ENCODE measurements around the gene FEM1A.
A peak's percentile ranks its signal among the peaks of the same experiment; 100 is the strongest.
"Not testable (repeated sequence)": the region's sequence is repeated elsewhere in the genome, so short reads cannot be mapped to it uniquely, and the experiment has no call there.

Gene FEM1A

DNA sequence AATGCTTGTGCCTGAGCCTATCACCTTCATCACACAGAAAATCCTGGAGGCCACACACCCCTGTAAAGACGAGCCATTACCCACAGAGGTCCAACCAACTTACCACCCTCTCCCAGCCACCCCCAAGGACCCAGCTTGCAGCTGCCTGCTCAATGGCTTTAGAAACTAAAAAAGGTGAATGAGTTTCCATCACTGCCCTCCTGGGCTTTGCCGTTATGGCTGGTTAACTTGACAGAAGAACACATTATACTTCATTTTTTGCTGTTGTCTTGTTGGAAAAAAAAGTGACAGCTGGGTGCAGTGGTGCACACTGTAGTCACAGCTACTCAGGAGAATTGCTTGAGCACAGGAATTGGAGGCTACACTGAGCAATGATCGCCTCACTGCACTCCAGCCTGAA, 17.4 kb upstream of the FEM1A start:
- DNase-seq (ENCODE audit: low read depth) = no peak

DNA sequence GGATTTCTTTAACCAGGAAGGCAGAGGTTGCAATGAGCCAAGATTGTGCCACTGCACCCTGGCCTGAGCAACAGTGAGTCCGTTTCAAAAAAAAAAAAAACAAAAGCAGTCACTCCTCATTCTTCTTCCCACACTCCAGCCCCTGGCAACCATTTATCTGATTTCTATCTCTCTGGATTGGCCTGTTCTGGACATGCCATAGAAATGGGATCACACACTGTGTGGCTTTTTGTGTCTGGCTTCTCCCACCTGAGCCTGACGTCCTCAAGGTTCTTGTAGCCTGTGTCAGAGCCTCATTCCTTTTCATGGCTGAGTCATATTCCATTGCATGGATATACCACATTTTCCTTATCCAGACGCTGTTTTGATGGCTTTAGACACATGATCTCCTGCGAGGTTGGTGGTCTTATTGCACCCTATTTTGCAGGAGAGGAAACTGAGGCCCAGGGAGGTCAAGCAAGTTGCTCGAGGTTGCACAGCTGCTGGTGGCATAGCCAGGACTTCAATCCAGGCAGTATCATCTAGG, 15.8 kb upstream of the FEM1A start:
- no peak for DNase-seq (ENCODE audit: low read depth)

DNA sequence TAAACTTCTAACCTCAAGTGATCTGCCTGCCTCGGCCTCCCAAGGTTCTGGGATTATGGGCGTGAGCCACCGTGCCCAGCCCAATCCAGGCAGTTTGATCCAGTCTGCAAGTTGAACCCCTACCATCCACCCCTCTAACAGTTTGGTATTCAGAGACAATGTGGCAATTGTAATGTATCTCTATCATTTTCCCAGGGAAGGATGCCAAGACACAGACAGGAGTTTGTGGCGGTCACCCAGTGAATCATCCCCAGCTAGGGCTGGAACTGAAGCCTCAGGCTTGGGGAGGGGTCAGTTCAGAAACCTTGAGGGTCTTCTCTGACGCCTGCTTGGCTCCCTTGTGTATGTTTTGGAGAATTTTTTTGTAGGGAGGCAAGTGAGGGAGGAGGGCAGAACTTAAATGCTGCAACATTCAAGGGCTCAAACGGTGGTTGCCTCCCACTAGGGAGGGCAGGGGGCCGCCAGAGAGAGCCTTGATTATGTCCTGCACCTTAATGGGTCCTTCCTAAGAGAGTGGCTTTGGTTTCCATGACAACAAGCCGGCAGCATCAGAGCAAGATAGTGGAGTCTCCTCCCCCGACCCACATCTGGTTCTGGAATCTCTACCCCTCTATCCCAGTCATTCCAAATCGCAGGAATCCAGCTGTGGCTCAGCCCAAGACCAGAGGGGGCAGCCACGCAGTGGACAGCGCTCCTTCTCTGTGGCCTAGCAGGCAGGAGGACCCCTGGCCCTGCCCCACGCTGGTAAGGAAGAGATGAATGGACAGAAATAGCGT, 14.9 kb upstream of the FEM1A start:
- no peak for DNase-seq (ENCODE audit: low read depth)

DNA sequence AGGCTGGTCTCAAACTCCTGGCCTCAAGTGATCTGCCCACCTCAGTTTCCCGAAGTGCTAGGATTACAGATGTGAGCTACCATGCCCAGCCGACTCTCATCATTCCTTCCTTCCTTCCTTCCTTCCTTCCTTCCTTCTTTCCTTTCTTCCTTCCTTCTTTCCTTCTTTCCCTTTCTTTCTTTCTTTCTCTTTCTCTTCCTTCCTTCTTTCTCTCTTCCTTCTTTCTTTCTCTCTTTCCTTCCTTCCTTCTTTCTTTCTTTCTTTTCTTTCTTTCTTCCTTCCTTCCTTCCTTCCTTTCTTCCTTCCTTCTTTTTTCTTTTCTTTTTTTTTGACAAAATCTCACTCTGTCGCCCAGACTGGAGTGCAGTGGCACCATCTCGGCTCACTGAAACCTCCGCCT, 13.4 kb upstream of the FEM1A start:
- not testable (repeated sequence) for DNase-seq (ENCODE audit: low read depth)

DNA sequence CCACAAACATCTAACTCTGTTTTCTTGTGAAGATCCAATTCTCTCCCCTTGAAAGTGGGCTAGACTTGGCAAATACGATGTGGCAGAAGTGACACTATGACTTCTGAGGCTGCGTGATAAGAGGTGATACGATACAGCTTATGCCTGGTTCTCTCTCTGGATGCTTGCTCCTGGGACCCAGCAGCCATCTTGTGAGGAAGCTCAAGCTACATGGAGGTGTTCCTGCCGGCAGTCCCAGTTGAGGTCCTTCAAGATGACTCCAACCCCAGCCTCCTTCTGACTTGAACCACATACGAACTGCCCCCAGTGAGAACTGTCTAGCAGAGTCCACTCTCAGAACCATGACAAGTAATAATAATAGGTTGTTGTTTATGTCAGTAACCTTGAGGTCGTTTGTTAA, 10.7 kb upstream of the FEM1A start:
- DNase-seq (ENCODE audit: low read depth) = no peak

DNA sequence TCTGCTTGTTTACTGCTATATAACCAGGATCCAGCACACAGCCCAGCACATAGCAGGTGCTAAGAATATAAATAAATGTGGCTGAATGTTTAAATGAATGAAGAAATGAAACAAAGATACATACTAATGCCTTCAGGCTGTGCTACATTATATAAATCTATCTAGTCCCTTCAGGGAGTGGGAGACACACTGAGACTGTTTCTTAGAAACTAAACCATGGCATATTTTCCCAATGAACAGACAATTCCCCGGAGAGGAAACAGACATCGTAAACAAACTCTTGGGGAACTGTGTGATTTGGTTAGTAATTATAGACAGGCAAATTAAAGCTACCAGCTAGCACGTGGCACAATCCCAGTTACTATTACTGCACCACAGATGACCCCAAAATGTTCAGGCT, 9.7 kb upstream of the FEM1A start:
- DNase-seq (ENCODE audit: low read depth) = no peak

DNA sequence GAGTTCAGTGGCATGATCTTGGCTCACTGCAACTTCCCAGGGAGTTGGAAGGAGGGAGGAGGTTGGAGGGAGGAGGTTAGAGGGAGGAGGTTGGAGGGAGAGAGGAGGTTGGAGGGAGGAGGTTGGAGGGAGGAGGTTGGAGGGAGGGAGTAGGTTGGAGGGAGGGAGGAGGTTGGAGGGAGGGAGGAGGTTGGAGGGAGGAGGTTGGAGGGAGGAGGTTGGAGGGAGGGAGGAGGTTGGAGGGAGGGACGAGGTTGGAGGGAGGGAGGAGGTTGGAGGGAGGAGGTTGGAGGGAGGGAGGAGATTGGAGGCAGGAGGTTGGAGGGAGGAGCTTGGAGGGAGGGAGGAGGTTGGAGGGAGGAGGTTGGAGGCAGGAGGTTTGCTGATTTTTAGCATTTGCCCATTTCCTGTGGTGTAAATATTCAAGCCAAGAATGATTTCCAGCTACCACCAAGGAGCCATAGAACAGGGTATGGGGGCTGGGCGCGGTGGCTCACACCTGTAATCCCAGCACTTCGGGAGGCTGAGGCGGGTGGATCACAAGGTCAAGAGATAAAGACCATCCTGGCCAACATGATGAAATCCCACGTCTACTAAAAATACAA, 5.0 kb upstream of the FEM1A start:
- DNase-seq (ENCODE audit: low read depth) = not testable (repeated sequence)

- not testable (repeated sequence) for DNase-seq (ENCODE audit: low read depth)
Measured at GRCh38 chr19:4792019-4792865, 708 bp downstream of the FEM1A start.

GRCh38 chr19:4792866-4793195, 1.3 kb downstream of the FEM1A start:
- not testable (repeated sequence) for DNase-seq (ENCODE audit: low read depth)

DNA sequence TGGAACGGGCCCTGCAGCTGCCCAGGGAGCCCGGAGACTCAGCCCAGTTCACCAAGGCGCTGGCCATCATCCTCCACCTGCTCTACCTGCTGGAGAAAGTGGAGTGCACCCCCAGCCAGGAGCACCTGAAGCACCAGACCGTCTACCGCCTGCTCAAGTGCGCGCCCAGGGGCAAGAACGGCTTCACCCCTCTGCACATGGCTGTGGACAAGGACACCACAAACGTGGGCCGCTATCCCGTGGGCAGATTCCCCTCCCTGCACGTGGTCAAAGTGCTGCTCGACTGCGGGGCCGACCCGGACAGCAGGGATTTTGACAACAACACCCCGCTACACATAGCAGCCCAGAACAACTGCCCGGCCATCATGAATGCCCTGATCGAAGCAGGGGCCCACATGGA, 1.7 kb downstream of the FEM1A start:
- DNase-seq (ENCODE audit: low read depth) = not testable (repeated sequence)

GRCh38 chr19:4794971-4795370, 3.4 kb downstream of the FEM1A start:
- no peak for DNase-seq (ENCODE audit: low read depth)

GRCh38 chr19:4795400-4795799, 3.9 kb downstream of the FEM1A start:
- no peak for DNase-seq (ENCODE audit: low read depth)

- DNase-seq (ENCODE audit: low read depth) = no peak
Measured at GRCh38 chr19:4800591-4801081, 9.1 kb downstream of the FEM1A start.

- no peak for DNase-seq (ENCODE audit: low read depth)
Measured at GRCh38 chr19:4801085-4801619, 9.6 kb downstream of the FEM1A start.

- DNase-seq (ENCODE audit: low read depth) = no peak
Measured at GRCh38 chr19:4802711-4803110, 11.2 kb downstream of the FEM1A start.

DNA sequence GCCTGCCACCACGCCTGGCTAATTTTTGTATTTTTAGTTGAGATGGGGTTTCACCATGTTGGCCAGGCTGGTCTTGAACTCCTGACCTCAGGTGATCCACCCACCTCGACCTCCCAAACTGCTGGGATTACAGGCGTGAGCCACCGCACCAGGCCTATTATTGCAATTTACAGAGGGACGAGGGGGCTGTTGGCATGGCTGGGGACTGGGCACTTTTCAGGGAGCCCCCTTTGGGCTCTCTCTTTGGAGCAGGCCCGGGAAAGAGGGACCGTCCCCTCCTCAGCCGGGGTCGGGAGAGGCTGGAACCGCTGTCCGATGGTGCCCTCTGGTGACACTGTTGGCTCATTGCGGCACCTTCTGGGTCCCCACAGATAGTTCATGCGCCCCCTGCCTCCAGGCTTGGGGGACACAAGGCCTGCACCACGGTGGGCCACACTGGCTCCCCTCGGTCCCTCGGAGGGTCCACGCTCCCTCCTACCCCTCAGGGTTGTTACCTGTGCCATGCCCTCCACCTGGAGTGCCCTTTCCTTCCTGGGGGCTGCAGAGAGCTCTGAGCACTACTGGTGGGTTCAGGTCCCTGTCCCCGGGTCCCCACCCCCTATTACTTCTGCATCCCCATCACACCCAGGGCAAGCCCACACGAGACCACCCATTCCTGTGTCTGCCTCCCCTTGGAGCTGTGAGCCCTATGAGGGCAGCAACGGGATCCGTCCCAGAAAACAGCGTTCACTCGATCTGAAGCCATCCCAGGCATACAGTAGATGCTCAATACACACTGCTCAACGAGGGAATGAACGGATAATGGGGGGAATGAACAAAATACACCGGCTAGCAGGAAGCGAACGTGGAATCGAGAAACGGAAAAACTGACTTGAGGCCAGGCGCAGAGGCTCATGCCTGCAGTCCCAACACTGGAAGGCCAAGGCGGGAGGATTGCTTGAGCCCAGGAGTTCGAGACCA, 12.5 kb downstream of the FEM1A start:
- DNase-seq (ENCODE audit: low read depth) = peak; percentile 53

GRCh38 chr19:4805140-4805539, 13.6 kb downstream of the FEM1A start:
- not testable (repeated sequence) for DNase-seq (ENCODE audit: low read depth)

DNA sequence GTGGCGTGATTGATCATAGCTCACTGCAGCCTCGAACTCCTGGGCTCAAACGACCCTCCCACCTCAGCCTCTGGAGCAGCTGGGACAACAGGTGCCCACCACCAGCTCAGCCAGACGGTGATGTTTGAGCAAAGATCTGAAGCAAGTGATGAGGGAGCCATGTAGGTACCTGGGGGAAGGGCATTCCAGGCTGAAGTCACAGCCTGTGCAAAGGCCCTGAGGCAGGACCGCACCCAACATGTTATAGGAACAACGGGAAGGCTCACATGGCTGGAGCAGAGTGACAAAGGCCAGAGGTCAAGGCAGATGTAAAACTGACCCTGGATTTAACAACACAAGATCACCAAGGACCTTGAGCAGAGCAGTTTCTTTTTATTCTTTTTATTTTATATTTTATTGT, 14.8 kb downstream of the FEM1A start:
- DNase-seq (ENCODE audit: low read depth) = no peak

DNA sequence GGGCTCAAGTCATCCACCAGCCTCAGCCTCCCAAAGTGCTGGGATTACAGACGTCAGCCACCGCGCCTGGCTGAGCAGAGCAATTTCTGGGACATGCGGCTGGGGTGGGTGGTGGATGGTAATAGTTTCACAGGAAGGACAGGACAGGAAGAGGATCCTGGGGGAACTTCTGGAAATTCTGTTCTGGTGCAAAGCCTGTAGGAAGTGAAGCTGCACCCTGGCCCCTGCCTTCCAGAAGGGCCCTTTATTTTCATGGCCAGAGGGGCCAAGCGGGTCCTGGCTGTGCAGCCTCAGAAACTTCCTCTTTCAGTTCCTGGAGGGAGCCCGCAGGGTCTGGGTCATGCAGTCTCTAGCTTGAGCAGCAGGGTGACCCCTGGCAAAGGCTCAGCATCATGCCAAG, 15.7 kb downstream of the FEM1A start:
- DNase-seq (ENCODE audit: low read depth) = no peak

DNA sequence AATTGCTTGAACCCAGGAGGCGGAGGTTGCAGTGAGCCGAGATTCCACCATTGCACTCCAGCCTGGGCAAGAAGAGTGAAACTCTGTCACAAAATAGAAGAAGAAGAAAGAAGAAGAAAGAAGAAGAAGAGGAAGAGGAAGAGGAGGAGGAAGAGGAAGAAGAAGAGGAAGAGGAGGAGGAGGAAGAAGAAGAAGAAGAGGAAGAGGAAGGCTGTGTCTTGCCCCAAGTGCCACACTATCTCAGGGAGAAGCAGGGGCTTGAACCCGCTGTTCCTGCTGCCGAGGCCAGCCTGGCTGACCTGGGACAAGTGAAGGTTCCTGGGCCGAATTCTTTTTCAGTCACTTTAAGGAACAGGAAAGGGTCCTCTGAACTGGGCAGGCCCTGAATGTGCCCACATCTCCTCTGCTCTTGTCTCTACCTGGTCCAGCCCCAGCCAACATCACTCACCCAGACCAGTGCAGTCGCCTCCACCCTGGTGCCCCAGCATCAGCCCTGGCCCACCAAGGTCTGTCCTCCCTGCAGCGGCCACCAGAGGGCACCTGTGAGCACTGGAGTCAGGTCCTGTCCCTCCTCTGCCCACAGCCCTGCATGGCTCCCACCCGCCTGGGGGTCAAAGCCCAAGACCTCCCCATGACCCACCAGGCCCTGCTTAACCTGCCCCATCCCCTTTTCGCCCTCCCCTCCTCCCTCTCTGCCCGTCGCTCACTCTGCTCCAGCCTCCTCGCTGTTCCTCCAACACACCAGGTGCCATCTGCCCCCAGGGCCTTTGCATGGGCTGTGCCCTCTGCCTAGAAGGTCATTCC, 20.0 kb downstream of the FEM1A start:
- peak; percentile 79 for DNase-seq (ENCODE audit: low read depth)

Data from T follicular helper cell (primary cell).